ENCODE results near the gene ZNF225.
A peak's percentile ranks its signal among the peaks of the same experiment; 100 is the strongest.
"Not testable (repeated sequence)": the region's sequence is repeated elsewhere in the genome, so short reads cannot be mapped to it uniquely, and the experiment has no call there.

The ZNF225 gene

DNA sequence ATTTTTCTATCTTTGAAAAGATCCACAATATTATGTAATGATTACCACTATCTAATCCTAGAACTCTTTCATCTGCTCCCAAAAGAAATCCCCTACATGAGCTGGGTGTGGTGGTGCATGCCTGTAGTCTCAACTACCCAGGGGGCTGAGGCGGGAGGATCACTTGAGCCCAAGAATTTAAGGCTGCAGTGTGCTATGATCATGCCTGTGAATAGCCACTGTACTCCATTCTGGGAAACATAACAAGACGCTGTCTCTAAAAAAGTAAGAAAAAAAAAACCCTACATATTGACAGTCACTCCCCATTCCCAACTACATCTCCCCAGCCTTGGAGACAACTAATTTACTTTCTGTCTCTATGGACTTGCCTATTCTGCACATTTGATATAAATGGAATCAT is 50.6 kb downstream of the ZNF225 start:
- no peak for DNase-seq (ENCODE audit: low spot score)

DNA sequence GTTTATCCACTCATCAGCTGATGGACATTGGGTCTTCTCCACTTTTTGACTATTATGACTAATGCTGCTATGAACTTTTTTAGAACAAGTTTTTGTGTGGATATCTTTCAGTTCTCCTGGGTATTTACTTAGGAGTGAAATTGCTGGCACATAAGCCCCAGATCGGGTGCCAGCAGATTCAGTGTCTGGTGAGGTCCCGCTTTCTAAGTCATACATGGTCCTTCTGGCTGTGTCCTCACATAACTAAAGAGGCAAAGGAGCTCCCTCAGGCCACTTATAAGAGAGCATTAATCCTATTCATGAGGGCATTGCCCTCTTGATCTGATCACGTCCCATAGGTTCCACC is 51.1 kb downstream of the ZNF225 start:
- DNase-seq (ENCODE audit: low spot score), result no peak

DNA sequence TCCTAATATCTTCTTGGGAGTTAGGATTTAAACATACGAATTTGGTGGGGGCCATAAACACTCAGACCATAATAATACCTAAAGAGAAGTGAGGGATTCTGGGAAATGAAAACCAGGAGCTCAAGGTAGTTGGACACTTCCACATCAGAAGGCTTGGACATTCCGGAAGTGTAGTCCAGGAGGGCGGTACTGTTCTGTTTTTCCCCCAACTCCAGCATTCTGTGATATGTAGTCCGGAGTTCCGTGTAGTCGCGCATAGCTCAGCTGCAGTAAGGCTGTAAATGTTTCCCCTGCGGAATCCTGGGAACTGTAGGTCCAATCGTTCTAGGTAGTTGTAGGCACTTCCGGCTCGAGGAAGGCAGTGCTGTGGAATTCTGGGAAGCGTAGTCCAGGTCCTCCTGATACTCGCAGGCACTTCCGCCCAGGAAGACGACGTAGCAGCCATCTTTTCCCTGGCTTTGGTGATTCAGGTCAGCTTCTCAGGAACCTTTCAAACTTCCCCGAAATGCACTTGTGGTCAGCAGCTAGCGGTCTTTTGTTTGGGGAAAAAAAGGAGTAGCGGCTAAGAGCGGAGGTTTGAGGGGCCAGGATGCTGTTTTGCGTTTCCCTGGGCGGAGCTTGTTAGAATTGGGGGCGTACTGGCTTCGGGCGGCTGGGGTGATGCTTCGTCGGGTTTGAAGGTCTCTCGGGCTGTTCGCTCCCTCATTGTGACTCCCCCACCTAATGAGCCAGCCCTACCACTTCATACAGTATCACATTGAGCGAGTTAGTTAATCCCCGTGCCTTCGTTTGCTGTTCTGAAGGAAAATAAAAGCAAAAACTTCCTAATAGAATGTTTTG is 51.7 kb downstream of the ZNF225 start, which contains the start of gene ZNF226:
ZNF226 (plus strand) TSS at position 428 of the 840 bp plus-strand sequence. CDS start 4,981 bp downstream, outside the sequence.
- DNase-seq (ENCODE audit: low spot score), result peak; percentile 91

DNA sequence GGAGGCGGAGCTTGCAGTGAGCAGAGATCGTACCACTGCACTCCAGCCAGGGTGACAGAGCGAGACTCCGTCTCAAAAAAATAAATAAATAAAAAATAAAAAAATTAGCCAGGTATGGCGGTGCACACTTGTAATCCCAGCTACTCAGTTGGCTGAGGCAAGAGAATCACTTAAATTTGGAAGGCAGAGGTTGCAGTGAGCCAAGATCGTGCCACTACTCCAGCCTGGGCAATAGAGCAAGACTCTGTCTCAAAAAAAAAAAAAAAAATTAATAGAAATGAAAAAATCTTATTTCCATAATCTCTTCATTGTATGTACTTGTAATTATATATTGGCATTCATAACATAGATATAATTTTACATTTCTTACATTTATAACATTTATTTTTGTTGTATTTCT is 57.5 kb downstream of the ZNF225 start:
- DNase-seq (ENCODE audit: low spot score), result not testable (repeated sequence)

DNA sequence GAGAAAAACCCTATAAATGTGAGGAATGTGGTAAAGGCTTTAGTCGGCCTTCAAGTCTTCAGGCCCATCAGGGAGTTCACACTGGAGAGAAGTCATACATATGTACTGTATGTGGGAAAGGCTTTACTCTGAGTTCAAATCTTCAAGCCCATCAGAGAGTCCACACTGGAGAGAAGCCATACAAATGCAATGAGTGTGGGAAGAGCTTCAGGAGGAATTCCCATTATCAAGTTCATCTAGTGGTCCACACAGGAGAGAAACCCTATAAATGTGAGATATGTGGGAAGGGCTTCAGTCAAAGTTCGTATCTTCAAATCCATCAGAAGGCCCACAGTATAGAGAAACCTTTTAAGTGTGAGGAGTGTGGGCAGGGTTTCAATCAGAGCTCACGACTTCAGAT is 63.4 kb downstream of the ZNF225 start:
- DNase-seq (ENCODE audit: low spot score), result no peak

GRCh38 chr19:44180968-44181367 is 67.8 kb downstream of the ZNF225 start:
- DNase-seq (ENCODE audit: low spot score), result no peak

DNA sequence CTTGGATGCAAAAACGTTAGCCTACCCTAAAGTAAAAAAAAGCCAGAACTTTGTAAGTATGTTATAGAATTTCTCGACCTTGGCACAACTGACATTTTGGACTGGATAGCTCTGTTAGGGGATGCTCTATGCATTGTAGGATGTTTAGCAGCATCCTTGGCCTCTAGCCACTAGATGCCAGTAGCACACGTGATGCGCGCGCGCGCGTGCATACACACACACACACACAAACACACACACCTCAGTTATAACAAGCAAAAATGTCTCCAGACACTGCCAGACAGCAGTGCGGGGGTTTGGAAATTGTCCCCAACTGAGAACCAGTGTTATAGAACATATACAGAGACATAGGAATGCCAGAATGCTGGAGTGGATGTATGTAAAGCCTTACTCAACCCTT is 68.9 kb downstream of the ZNF225 start:
- DNase-seq (ENCODE audit: low spot score), result no peak

Data from hematopoietic multipotent progenitor cell treated with erythropoietin and hydrocortisone succinate and interleukin-3 and kit ligand, for 15 days (in vitro differentiated cells).